Activated T-cell treated with anti-CD3 and anti-CD28 coated beads, Interleukin-2, amount 50 U/mL, for 72 hours (primary cell): ENCODE results near the gene SKIL. TPM values are rescaled to one million over a fixed set of nuclear protein-coding genes. Genes with fewer than 3 reads are reported as not detected.

Source experiments
- ATAC-seq, 2 donors: fragments of 150-1000 bp; cut with Tn5 transposase; replicated peaks in 1 of 2; 2 replicates each; pipeline ENCODE4 v1.10.0; 2021; ENCODE audit warnings: moderate library complexity in 2 of 2, mild to moderate bottlenecking in 1 of 2
- DNase-seq, 2 donors: peaks; one replicate each; pipeline ENCODE4 v3.0.0; 2021 to 2022; ENCODE audit warnings: mixed read lengths in 1 of 2
- H3K27ac Mint-ChIP-seq: one replicate; pipeline ENCODE4 v1.8.0; 2022; ENCODE audit warnings: mild to moderate bottlenecking, moderate library complexity, mixed read lengths
- H3K27me3 Mint-ChIP-seq: one replicate; pipeline ENCODE4 v1.8.0; 2022; ENCODE audit warnings: low read depth, mixed read lengths
- H3K36me3 Mint-ChIP-seq, 2 donors: one replicate each; pipeline ENCODE4 v1.8.0; 2022; ENCODE audit warnings: mixed read lengths in 2 of 2, mild to moderate bottlenecking in 1 of 2; ENCODE audit not compliant: insufficient read depth in 2 of 2
- H3K4me1 Mint-ChIP-seq: one replicate; pipeline ENCODE4 v1.8.0; 2022; ENCODE audit warnings: low read depth, mixed read lengths
- H3K4me3 Mint-ChIP-seq, 2 donors: one replicate each; pipeline ENCODE4 v1.8.0; 2022; ENCODE audit warnings: mild to moderate bottlenecking in 2 of 2, mixed read lengths in 2 of 2, moderate library complexity in 2 of 2
- H3K9me3 Mint-ChIP-seq, 2 donors: one replicate each; pipeline ENCODE4 v1.8.0; 2022; ENCODE audit warnings: mixed read lengths in 2 of 2
- total RNA-seq, 2 donors: library from RNA; stranded (reverse); gene quantifications; one replicate each; pipeline ENCODE4 v1.2.3, GENCODE V29; 2022

Gene SKIL
- total RNA-seq, 2 donors from 2014 or later, result 36.2 to 37.3 TPM

DNA sequence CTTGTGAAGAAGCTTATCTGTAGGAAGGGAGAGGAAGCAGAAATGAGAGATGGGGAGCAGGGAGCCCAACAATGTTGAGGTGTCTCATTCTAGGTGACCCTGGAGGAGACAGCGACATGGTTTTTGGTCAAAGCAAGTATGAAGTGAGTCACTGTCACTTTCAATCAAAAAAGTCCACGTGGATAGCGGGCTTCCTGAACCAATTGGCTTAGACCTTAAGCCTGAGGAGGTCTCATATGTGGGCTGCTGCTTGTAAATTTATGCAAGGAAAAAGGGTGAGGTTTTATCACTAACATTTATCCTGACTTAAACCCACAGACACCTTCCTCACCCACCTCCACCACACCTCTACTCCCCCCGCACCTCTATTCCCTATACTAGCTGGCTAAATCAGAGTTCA, 83.9 kb downstream of the SKIL start:
- Mint-ChIP-seq H3K4me1 (peaks cover 20% of the 10 kb centered on the region), H3K36me3 (no peaks in the 10 kb centered on the region), H3K27ac (no peak overlapping the region), H3K9me3 (no peaks in the 10 kb centered on the region), H3K4me3 (no peak overlapping the region), H3K27me3 (peaks cover 16% of the 10 kb centered on the region)
- ATAC-seq (no peak), DNase-seq (no peak)

DNA sequence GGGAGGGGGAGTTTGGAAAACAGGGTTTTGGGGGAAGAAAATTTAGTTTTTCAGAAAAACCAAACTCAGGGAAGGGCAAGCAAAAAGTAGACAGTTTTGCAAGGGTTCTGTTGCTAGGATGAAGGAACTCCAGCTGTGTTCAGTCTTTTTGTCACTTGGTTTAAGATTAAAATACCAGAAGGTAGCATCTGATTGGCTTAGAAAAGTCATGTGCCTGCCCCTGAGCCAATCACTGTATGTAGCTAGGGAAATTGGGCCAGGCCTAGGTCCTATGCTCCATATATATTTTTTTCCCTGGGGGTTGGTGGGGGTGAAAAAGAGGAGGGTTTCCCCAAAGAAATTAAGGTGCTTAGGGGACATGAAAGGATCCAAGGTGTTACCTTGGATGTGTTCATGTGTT, 85.4 kb downstream of the SKIL start:
- DNase-seq (no peak), ATAC-seq (no peak)
- peaks cover 10% of the 10 kb centered on the region for H3K27me3 Mint-ChIP-seq
- peaks cover 12% of the 10 kb centered on the region for H3K4me1 Mint-ChIP-seq
- H3K36me3 Mint-ChIP-seq, result no peaks in the 10 kb centered on the region
- H3K27ac Mint-ChIP-seq, result no peak overlapping the region
- no peaks in the 10 kb centered on the region for H3K9me3 Mint-ChIP-seq
- no peak overlapping the region for H3K4me3 Mint-ChIP-seq

DNA sequence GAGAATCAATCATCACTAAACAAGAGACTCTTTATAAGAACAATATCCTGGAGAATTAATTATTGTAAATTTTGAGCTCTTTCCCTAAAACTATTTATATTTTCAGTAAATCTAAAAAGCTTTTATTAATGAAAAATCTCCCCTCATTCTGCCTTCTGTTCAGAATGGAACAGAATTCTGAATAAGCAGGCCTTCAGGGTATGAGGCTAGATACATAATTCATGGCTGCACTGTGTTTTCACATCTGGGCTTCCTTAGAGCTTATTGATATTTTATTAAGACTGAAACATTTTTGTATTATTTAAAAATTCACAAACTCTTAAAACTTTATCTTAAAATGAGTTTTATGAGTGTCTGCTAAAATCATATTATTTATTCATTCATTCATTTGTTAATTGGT, 85.9 kb downstream of the SKIL start:
- peaks cover 12% of the 10 kb centered on the region for H3K4me1 Mint-ChIP-seq

More for the DNA sequence above, 85.9 kb downstream of the SKIL start:
- DNase-seq, result no peak
- no peak for ATAC-seq
- no peak overlapping the region for H3K4me3 Mint-ChIP-seq
- no peak overlapping the region for H3K27ac Mint-ChIP-seq
- no peaks in the 10 kb centered on the region for H3K9me3 Mint-ChIP-seq
- peaks cover 5% of the 10 kb centered on the region for H3K27me3 Mint-ChIP-seq
- no peaks in the 10 kb centered on the region for H3K36me3 Mint-ChIP-seq

Other genes starting within 250 kb of the SKIL start
- 10 to 100 TPM; 71.1 to 71.6 TPM for gene PHC3, start 176.0 kb upstream of the SKIL start, total RNA-seq
- gene PRKCI, start 135.3 kb upstream of the SKIL start, total RNA-seq, result 10 to 100 TPM; 33.7 to 36.9 TPM
- gene CLDN11, start 61.2 kb downstream of the SKIL start, total RNA-seq, result not detected
- not detected for gene SLC7A14, start 228.4 kb downstream of the SKIL start, total RNA-seq